GM12878 (cell line): ENCODE data around the gene PCCA.

ENCODE experiments used
- MYC ChIP-seq: IDR thresholded peaks from 2 replicates; pipeline ENCODE4 v1.6.1; 2011; ENCODE audit warnings: mild to moderate bottlenecking, low read length, moderate library complexity, inconsistent platforms; ENCODE audit not compliant: insufficient read depth, insufficient replicate concordance, insufficient read length, severe bottlenecking
- NBN ChIP-seq: fragments of 450-650 bp; IDR thresholded peaks from 2 replicates; pipeline ENCODE4 v1.6.1; 2016
- RCOR1 ChIP-seq: conservative IDR thresholded peaks from 2 replicates; pipeline ENCODE4 v1.6.1; 2012; ENCODE audit warnings: low read depth, low read length, improper control_type of control experiment
- SMC3 ChIP-seq: IDR thresholded peaks from 2 replicates; pipeline ENCODE4 v1.6.1; 2011; ENCODE audit warnings: low read length, improper control_type of control experiment, borderline replicate concordance
- TF ChIP-seq, protein P1 (sequence below): IDR thresholded peaks from 2 replicates; pipeline ENCODE4 v1.6.1; 2012; ENCODE audit warnings: low read depth, low read length, improper control_type of control experiment
- TF ChIP-seq, protein P2 (sequence below): fragments of 450-650 bp; IDR thresholded peaks from 2 replicates; pipeline ENCODE4 v1.6.1; 2017; ENCODE audit warnings: mild to moderate bottlenecking

- no peak for TF ChIP-seq SMC3
- TF ChIP-seq MYC = no peak
- no peak for TF ChIP-seq NBN
- TF ChIP-seq, protein P1, sequence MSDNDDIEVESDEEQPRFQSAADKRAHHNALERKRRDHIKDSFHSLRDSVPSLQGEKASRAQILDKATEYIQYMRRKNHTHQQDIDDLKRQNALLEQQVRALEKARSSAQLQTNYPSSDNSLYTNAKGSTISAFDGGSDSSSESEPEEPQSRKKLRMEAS = no peak
- TF ChIP-seq, protein P2, sequence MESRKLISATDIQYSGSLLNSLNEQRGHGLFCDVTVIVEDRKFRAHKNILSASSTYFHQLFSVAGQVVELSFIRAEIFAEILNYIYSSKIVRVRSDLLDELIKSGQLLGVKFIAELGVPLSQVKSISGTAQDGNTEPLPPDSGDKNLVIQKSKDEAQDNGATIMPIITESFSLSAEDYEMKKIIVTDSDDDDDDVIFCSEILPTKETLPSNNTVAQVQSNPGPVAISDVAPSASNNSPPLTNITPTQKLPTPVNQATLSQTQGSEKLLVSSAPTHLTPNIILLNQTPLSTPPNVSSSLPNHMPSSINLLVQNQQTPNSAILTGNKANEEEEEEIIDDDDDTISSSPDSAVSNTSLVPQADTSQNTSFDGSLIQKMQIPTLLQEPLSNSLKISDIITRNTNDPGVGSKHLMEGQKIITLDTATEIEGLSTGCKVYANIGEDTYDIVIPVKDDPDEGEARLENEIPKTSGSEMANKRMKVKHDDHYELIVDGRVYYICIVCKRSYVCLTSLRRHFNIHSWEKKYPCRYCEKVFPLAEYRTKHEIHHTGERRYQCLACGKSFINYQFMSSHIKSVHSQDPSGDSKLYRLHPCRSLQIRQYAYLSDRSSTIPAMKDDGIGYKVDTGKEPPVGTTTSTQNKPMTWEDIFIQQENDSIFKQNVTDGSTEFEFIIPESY = no peak
- TF ChIP-seq RCOR1 = no peak
Observed at GRCh38 chr13:100178309-100178708, 89.4 kb downstream of the PCCA start.
